GM18868 (cell line): ENCODE results near the gene TTC21A.
A peak's percentile ranks its signal among the peaks of the same experiment; 100 is the strongest.
"Not testable (repeated sequence)": the region's sequence is repeated elsewhere in the genome, so short reads cannot be mapped to it uniquely, and the experiment has no call there.

ENCODE experiments used
- ATAC-seq: cut with Tn5 transposase; IDR thresholded peaks from one replicate; pipeline ENCODE4 v1.9.1; 2021; ENCODE audit warnings: mild to moderate bottlenecking, moderate library complexity; ENCODE audit not compliant: unreplicated experiment

Gene TTC21A

GRCh38 chr3:39148435-39149058 lies 41.1 kb downstream of the TTC21A start:
- no peak for ATAC-seq

GRCh38 chr3:39149059-39149455 lies 41.6 kb downstream of the TTC21A start:
- peak; percentile 10 for ATAC-seq

GRCh38 chr3:39149498-39150147 lies 42.1 kb downstream of the TTC21A start:
- no peak for ATAC-seq

- ATAC-seq, result no peak
These were observed 42.8 kb downstream of the TTC21A start for GRCh38 chr3:39150148-39150802.

GRCh38 chr3:39150803-39151631 lies 43.5 kb downstream of the TTC21A start:
- ATAC-seq, result no peak

GRCh38 chr3:39153977-39154279 lies 46.4 kb downstream of the TTC21A start:
- no peak for ATAC-seq

- no peak for ATAC-seq
These were observed 47.0 kb downstream of the TTC21A start for GRCh38 chr3:39154280-39155021.

GRCh38 chr3:39156421-39156820 lies 48.9 kb downstream of the TTC21A start:
- ATAC-seq, result no peak

GRCh38 chr3:39157359-39157758 lies 49.9 kb downstream of the TTC21A start:
- ATAC-seq, result no peak

- ATAC-seq, result no peak
These were observed 50.8 kb downstream of the TTC21A start for GRCh38 chr3:39158148-39158715.

- ATAC-seq, result no peak
These were observed 56.9 kb downstream of the TTC21A start for GRCh38 chr3:39164414-39164813.

- ATAC-seq, result no peak
These were observed 58.0 kb downstream of the TTC21A start for GRCh38 chr3:39165518-39165917.

- no peak for ATAC-seq
These were observed 58.7 kb downstream of the TTC21A start for GRCh38 chr3:39166134-39166710.

GRCh38 chr3:39166932-39167532 lies 59.6 kb downstream of the TTC21A start:
- ATAC-seq, result no peak

GRCh38 chr3:39168156-39168780 lies 60.8 kb downstream of the TTC21A start:
- no peak for ATAC-seq

- ATAC-seq, result no peak
These were observed 62.2 kb downstream of the TTC21A start for GRCh38 chr3:39169712-39170111.

GRCh38 chr3:39170461-39170860 lies 63.0 kb downstream of the TTC21A start:
- no peak for ATAC-seq

- not testable (repeated sequence) for ATAC-seq
These were observed 63.4 kb downstream of the TTC21A start for GRCh38 chr3:39170877-39171276.

GRCh38 chr3:39171860-39172259 lies 64.4 kb downstream of the TTC21A start:
- no peak for ATAC-seq
